EL (cell line): Measurements from ENCODE around the gene CRYGN.
A peak's percentile ranks its signal among the peaks of the same experiment; 100 is the strongest.

Source experiments
- DNase-seq: peaks from one replicate; pipeline ENCODE4 v3.0.0-alpha.2; 2016

CRYGN gene

DNA sequence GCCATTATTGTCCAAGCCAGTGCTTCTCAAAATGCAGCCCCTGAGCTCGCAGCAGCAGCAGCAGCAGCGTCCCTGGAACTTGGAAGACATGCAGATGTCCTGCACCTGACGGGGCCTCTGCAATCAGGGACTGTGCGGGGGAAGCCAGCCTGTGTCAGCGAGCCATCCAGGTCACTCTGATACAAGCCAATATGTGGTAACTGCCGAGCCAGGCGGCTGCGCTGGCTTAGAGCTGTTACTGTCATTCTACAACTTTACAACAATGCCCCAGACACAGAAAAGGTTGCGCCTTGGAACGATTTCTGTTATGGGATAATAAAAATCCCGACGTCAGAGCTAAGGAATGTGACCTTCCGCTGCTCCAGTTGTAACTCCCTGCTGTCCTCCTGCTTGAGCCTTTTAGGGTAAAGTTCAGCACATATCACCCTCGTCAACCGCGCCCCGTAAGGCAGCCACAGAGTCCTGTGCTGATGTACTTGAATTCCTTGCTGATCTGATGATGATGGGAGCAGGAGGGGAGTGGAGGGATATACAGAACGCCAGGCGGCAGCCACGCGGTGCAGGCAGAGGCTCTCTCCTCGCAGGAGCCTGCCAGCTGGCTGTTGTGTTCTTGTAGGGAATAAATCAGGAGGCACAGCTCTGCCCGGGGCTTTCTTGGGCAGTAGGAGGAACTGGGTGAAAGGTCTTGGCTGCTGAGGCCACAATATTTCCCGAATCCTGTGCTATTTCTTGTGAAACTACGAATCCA lies 20.0 kb upstream of the CRYGN start:
- DNase-seq, result peak; percentile 95

DNA sequence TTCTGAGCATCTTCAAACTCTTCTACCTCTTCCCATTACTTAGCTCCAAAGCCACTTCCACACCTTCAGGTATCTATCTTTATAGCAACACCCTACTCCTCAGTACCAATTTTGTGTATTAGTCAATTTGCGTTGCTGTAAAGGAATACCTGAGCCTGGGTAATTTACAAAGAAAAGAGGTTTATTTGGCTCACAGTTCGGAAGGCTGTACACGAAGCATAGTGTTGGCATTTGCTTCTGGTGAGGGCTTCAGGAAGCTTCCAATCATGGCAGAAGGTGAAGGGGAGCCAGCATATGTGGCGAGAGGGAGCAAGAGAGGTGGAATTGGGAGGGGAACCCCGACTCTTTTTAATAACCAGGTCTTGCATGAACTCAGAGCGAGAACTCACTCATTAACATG lies 17.6 kb upstream of the CRYGN start:
- no peak for DNase-seq

DNA sequence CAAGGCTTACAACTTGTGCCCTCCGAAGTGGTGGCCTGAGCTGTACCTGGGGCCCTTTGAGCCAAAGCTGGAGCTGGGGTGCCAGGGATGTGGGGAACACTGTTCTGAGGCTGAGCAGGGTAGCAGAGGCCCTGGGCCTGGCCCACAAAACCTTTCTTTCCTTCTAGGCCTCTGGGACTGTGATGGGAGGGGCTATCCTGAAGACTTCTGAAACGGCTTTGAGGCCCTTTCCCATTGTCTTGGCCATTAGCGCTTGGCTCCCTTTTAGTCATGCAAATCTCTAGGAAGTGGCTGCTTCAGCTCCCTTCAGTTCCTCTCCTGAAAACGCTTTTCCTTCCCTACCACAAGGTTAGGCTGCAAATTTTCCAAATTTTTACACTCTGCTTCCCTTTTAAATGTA lies 16.8 kb upstream of the CRYGN start:
- DNase-seq, result no peak

DNA sequence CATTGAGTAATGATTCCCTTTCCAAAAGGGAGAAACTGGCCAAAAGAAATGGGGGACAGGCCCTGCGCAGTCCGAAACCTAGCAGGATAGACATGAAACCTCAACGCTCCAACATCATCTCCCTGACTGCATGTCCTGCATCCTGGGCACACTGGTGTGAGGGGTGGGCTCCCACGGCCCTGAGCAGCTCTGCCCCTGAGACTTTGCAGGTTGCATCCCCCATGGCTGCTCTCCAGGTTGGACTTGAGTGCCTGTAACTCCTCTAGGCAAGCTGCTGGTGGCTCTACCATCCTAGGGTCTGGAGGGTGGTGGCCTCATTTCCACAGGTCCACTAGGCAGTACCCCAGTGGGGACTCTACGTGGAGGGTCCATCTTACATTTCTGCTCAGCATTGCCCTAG lies 16.3 kb upstream of the CRYGN start:
- DNase-seq, result no peak

DNA sequence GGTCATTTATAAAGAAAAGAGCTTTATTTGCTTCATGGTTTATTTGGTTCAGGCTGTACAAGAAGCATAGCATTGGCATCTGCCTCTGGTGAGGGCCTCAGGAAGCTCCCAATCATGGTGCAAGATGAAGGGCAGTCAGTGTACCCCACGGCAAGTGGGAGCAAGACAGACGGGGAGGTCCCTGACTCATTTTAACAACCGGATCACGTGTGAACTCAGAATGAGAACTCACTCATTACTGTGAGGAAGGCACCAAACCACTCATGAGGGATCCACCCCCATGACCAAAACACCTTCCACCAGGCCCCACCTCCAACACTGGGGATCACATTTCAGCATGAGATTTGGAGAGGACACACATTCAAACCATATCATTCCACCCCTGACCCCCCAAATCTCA lies 15.7 kb upstream of the CRYGN start:
- no peak for DNase-seq

DNA sequence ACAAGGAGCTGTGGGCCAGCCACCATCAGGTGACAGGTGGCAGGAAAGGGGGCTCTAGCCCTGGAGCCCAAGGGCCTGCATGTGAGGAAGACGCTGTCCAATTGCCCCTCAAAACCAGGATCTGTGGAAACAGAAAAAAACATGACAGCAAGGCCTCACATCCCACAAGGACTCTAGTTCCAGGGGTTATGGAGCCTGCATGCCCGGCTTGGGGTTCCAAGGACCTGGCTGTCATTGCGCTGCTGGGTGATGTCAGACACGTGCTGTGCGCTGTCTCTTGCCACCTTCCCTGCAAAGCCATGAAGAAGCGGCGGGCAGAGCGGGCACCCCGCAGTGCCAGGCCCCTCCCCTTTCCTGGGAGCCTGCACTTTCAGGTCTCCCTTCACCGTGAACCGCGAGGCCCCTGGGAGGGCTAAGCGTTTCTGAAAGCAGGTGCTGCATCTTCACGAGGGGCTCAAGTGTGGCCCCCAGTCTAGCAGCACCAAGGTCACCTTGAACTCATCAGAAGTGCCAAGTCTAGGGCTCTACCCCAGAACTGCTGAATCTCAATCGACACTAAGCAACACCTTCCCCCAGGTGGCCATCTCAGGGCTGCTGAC lies 15.1 kb upstream of the CRYGN start:
- no peak for DNase-seq

DNA sequence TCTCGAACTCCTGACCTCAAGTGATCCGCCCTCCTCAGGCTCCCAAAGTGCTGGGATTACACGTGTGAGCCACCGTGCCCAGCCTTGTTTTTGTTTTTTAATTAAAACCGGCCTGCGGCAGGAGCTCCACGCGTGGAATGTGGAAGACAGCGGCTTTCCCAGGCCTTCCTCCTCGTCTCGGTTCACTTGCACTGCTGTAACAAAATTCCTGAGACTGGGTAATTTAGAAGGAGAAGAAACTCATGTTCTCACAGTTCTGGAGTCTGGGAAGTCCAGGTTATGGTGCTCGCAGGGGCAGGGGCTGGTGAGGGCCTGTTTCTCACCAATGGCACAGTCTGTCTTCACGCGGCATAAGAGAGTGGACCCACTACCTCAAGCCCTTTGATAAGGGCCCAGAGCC lies 14.4 kb upstream of the CRYGN start:
- DNase-seq, result no peak

DNA sequence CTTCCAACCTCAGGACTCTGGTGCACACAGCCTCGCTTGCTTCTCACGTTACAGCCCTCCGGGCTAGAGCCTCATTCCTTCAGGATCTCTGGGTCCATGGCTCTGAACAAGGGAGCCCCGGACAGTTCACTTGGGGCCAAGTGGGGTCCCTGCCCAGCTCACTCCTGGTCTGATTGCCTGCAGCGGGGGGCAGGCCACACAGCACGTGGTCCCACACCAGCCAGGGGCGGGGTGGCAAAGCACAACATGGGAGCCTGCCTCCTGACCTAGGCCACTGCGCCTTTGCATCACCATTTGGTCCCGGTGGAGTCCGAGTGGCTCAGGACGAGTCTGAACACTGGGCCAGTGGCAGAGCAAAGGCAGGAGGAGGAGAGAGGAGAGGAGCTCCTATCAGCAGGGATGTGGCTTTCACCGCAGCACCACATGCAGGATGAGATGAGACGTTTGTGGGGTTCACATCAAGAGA lies 13.4 kb upstream of the CRYGN start:
- no peak for DNase-seq

DNA sequence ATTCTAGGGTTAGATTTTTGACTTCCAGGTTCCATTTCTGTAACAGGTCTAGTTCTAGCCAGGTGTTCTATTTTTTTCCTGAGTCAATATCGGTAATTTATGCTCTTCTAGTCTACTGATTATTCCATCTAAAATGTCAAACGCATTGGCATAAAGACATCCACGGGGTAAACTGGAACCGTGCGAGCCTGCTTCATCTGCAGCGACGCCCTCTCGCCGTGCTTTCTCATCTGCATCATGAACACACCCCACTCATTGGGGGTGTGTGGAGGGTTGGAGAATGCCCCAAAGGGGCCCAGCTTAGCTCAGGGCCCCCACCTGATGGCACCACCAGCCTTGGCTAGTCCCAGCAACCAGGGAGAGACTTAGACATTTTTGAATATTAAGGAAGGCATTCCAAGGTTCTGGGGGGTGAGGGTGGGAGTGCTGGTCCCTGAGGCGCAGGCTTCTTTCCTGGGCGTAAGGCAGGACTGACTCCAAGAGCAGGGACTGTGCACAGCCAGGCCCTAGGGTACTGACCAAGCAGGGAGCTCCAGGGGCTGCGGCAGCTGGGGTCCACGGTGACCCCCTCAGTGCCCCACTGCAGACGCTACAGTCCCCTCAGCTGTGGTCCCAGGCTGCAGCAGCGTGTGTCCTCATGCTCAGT lies 12.9 kb upstream of the CRYGN start:
- DNase-seq, result no peak

DNA sequence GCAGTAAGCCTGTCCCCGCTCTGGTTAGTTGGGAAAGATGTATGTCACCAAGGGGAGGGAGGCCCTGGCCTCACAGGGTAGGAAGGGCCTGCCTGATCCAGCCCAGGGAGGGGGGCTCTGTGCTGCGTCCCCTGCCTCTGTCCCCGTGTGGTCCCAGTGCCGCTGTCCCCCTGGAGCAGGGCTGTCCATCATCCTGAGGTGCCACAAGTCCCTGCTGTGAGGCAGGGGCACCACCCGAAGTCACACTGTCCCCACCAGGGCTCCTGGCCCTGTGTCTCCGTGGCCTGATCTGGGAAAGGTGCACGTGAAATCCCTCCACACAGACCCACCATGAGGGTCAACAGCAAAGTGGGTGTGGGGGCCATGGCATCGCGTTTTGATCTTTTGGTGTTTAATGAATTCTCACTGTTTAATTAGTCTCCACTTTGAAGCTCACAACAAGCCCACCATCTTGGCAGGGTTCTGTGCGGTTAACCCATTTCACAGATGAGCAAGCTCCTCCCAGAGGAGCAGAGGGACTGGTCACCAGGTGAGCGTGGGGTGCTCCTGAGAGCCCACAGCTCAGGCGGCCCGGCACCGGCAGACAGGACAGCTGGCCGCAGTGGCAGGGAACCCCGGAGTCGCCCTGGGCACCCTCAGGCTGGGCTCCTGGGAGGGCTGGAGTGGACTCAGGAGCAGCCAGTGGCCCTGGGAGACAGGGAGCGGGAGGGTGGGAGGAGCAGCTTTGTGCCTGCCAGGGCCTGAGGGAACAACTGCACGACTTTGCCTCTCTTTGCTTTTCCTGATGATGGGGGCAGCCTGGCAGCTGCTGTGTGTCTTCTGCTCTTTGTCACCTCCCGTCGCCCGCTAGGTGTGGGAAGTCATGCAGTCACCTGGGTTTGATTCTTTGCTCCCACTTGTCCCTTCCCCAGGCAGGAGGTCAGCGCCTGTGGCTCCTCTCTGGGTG lies 12.0 kb upstream of the CRYGN start:
- DNase-seq, result no peak

DNA sequence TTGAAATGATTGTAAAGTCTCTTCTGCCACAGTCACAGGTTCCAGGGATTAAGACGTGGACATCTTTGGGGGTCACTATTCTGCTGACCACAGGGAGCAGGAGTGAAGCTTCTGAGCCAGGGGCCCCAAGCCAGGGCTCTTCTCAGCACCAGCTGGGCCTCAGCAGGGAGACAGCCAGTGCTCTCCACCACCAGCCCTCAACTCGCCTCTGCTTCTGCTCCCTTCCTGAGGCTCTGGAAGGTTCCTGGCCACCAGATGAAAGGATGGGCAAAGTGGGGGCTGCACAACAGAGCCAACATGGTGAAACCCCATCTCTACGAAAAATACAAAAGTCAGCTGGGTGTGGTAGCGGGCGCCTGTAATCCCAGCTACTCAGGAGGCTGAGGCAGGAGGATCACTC lies 11.2 kb upstream of the CRYGN start:
- no peak for DNase-seq

DNA sequence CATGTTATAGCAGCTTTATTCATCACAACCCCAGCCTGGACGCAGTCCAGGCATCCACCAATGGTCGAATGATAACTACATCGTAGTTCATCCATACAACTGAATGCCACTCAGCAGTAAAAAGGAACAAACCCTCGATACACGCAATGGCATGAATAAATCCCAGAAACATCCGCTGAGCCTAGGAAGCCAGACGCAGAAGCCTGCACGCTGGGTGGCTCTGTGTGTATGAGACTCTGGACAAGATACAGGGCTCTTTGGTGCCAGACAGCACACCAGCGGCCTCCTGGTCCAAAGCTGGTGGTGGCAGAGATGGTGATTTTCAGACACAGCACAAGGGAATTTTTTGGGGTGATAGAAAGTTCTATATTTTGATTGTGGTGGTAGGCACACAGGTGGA lies 10.0 kb upstream of the CRYGN start:
- DNase-seq, result no peak

DNA sequence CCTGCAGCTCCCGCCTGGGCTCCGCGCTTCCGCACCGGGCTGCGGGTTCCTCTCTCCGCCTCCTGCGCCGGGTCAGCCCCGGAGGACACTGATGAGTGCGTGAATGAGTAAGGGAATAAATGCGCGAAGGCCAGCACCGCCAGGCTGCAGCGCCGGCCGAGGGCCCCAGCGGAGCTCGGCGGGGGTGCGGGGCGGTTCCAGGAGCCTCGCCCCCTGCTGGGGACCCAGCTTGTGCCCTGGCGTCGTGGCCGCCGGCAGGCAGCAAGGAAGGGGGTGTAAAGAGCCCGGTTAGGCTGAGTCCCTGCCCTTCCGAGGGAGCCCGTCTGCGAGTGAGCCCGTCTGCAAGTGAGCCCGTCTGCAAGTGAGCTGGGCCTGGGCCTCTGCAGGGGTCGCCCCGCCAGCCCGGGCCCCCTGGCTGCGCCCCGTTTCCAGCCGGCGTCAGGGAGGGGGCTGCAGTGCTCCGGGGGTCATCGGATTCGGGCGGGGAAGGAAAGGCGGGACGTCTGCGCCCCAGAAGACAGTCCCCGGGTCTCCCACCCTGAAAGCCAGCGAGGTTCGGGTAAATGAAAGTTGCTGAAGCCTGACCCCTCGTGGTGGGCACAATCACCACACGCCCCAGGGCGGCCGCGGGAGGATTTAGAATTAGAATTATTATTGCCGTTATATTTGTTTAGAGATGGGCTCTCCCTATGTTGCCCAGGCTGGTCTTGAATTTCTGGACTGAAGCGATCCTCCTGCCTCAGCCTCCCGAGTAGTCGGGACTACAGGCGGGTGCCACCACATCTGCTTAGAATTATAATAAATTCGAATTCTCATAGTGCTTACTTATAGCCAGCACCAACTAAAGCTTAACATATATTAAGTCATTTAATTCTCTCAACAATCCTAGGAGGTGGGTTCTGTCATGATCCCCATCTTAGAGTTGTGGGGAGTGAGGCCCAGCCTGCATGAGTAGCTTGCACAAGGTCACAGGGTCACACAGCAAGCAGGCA lies 8.6 kb upstream of the CRYGN start:
- peak; percentile 64 for DNase-seq

DNA sequence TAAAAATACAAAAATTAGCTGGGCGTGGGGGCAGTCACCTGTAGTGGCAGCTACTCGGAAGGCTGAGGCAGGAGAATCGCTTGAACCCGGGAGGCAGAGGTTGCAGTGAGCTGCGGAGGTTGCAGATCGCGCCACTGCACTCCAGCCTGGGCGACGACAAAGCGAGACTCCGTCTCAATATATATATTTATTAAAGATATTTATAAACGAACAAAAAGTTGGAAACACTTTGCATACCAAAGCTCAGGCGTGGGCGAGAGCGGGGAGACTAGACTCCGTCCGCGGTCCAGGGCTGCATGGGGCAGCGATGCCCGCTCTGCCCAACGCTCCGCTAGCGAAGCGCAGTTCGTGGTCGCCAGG lies 7.9 kb upstream of the CRYGN start:
- no peak for DNase-seq

DNA sequence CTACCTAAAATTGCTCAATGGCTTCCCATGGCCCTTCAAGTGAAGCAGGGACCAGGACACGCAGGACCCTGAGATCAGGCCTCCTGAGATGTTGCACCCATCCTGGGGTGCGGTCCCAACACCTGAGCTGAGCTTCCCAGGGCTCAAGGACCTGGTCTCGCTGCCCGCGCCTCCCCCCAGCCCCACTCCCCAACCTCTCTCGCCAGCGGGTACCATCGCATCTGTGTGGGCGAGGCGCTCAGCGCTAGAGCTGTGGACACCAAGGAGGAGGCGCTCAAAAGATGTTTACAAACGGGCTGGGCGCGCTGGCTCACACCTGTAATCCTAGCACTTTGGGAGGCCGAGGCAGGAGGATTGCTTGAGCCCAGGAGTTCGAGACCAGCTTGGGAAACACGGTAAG lies 7.4 kb upstream of the CRYGN start:
- DNase-seq, result no peak

DNA sequence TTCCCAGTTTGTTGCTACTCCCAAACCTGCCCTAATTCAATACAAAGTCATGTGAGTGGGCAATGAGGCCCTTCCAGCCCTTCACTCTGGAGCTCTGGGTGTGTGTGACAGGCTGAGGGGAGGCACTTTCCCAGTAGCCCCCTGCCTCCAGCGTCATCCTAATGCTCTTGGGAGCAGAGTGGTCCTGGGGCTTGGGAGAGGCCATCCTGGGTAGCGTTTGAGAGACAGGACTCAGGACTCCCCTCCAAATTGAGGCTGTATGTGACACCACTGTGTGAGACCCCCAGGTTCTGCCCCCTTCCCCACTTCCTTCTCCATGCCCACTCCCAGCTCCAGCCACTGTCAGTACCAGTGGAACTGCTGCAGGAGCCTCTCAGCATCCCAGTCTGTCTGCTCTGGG lies 6.5 kb upstream of the CRYGN start:
- DNase-seq, result no peak

DNA sequence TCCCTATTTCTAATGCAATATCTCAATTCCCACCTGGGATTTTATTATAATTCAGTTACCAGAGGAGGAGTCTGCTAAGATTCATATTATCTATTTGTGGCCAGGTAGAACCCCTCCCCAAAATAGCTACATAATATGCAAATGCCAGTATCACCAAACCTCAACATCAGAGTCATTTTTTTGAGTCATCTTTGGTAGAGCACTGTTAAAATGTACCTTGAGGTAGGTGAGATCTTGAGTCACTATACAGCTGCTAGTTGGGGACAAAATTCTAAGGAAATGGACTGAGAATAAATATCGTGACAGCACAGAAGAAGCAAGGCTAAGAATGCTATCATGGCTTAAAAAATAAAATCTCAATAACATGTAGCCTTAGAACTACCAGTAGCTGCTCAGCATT lies 4.7 kb upstream of the CRYGN start:
- no peak for DNase-seq

DNA sequence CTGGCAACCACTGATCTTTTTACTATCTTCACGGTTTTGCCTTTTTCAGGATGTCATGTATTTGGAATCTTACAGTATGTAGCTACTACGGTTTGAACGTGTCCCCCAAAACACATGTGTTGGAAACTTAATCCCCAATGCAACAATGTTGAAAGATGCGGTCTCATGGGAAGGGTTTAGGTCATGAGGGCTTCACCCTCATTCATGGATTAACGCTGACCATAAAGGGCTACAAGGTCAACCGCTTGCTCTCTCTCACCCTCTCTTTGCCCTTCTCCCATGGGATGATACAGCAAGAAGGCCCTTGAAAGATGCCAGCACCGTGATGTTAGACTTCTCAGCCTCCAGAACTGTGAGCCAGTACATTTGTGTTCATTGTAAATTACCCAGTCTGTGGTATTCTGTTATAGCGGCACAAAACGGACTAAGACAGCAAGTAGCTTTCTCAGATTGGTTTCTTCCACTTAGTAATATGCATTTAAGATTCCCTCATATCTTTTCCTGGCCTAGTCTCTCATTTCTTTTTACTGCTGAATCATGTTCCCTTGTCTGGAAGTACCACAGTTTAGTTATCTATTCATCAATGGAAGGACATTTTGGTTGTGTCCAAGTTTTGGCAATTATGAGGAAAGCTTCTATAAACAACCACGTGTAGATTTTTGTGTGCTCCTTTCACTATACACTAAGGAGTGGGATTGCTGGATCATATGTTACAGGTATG lies 3.0 kb upstream of the CRYGN start:
- DNase-seq, result no peak

DNA sequence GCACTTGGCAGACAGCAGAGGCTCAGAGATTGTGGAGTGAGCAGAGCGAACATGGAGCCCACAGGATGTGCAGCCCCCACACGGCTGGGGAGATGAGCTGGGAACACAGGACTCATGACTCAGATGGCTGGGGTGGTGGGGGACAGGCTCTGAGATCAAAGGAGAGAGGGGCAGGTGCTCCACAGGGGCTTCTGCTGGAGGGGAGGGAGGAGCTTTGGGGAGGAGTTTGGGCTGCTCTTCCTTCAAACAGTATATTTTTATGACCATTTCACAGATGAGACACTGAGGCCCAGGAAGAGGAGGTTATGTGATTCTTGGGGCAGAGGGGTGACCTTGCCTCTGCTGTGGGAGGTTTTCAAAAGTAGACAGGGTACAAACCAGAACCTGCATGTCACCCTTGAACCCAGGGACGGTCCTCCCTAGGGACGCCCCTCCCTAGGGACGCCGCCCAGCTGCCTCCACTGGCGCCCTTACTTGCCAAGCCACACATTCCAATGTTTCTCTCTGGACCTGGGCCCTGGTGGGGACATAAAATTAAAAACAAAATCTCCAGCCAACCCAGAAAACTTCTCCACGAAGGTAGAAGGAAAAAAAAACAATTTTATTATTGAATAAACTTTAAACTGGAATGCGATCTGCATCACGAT lies 981 bp upstream of the CRYGN start:
- no peak for DNase-seq

DNA sequence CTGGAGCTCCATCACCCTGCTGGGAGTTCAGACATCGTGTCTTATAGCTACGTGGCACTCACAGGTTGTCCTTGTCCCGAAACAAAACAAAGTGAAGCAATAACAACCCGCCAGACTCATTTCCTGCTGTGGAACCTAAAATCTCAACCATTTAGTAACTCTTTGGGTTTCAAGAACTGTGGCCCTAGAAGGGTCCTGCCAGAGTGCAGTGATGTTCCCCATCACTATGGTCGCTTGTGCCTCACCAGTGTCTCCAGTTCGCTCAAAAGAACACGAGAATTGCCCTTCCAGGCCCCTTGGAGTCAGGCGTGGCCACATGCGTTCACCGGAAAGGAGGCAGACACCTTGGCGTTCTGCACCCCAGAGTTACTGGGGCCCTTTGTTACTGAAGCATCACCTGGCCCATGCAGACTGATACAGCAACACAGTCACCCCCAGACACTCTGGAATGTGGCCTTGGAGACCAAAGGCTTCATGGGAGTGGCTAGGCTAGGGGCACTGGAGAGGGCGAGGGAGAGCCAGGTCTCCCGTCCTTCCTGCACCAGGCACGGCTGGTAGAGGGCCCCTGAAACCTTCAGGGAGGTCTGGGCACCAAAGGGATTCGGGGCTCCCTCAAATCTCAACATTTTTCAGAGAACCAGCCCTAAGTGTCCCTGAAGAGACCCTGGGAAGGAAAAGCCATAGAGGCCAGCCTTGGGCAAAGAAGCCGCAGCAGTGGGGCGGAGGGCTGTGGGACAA lies 908 bp downstream of the CRYGN start:
- DNase-seq, result no peak
